ENCODE results near the gene MFSD6.

MFSD6 gene

GRCh38 chr2:190436557-190436956, 28.4 kb downstream of the MFSD6 start:
- DNase-seq (ENCODE audit: low read depth in 2 of 2): no peak

GRCh38 chr2:190440113-190440512, 32.0 kb downstream of the MFSD6 start:
- DNase-seq (ENCODE audit: low read depth in 2 of 2): no peak

- DNase-seq (ENCODE audit: low read depth in 2 of 2): no peak
Measured at GRCh38 chr2:190441564-190441963, 33.4 kb downstream of the MFSD6 start.

GRCh38 chr2:190443055-190443454, 34.9 kb downstream of the MFSD6 start:
- DNase-seq (ENCODE audit: low read depth in 2 of 2): no peak

- DNase-seq (ENCODE audit: low read depth in 2 of 2): no peak
Measured at GRCh38 chr2:190443778-190444481, 35.8 kb downstream of the MFSD6 start.

- no peak for DNase-seq (ENCODE audit: low read depth in 2 of 2)
Measured at GRCh38 chr2:190444976-190445375, 36.8 kb downstream of the MFSD6 start.

GRCh38 chr2:190446193-190446592, 38.0 kb downstream of the MFSD6 start:
- DNase-seq (ENCODE audit: low read depth in 2 of 2): no peak

GRCh38 chr2:190446750-190447516, 38.8 kb downstream of the MFSD6 start:
- no peak for DNase-seq (ENCODE audit: low read depth in 2 of 2)

- no peak for DNase-seq (ENCODE audit: low read depth in 2 of 2)
Measured at GRCh38 chr2:190447766-190448165, 39.6 kb downstream of the MFSD6 start.

GRCh38 chr2:190449925-190450324, 41.8 kb downstream of the MFSD6 start:
- no peak for DNase-seq (ENCODE audit: low read depth in 2 of 2)

GRCh38 chr2:190450363-190450762, 42.2 kb downstream of the MFSD6 start:
- DNase-seq (ENCODE audit: low read depth in 2 of 2): no peak

- no peak for DNase-seq (ENCODE audit: low read depth in 2 of 2)
Measured at GRCh38 chr2:190451561-190452176, 43.5 kb downstream of the MFSD6 start.

- DNase-seq (ENCODE audit: low read depth in 2 of 2): no peak
Measured at GRCh38 chr2:190452433-190452832, 44.3 kb downstream of the MFSD6 start.

GRCh38 chr2:190454795-190455194, 46.6 kb downstream of the MFSD6 start:
- no peak for DNase-seq (ENCODE audit: low read depth in 2 of 2)

GRCh38 chr2:190455358-190456095, 47.4 kb downstream of the MFSD6 start:
- no peak for DNase-seq (ENCODE audit: low read depth in 2 of 2)

GRCh38 chr2:190456833-190457232, 48.7 kb downstream of the MFSD6 start:
- no peak for DNase-seq (ENCODE audit: low read depth in 2 of 2)

GRCh38 chr2:190457256-190457655, 49.1 kb downstream of the MFSD6 start:
- no peak for DNase-seq (ENCODE audit: low read depth in 2 of 2)

- no peak for DNase-seq (ENCODE audit: low read depth in 2 of 2)
Measured at GRCh38 chr2:190458352-190459107, 50.4 kb downstream of the MFSD6 start.

- no peak for DNase-seq (ENCODE audit: low read depth in 2 of 2)
Measured at GRCh38 chr2:190459881-190460280, 51.7 kb downstream of the MFSD6 start.

GRCh38 chr2:190460487-190460886, 52.3 kb downstream of the MFSD6 start:
- DNase-seq (ENCODE audit: low read depth in 2 of 2): no peak

- DNase-seq (ENCODE audit: low read depth in 2 of 2): no peak
Measured at GRCh38 chr2:190462181-190462580, 54.0 kb downstream of the MFSD6 start.

Data from stimulated activated CD8-positive, alpha-beta memory T cell treated with anti-CD3 and anti-CD28 coated beads, Interleukin-15, amount 100 ng/mL, for 48 hours (primary cell).